ENCODE data around the gene PLEKHA5.
"Not testable (repeated sequence)": the region's sequence is repeated elsewhere in the genome, so short reads cannot be mapped to it uniquely, and the experiment has no call there.

PLEKHA5 gene

DNA sequence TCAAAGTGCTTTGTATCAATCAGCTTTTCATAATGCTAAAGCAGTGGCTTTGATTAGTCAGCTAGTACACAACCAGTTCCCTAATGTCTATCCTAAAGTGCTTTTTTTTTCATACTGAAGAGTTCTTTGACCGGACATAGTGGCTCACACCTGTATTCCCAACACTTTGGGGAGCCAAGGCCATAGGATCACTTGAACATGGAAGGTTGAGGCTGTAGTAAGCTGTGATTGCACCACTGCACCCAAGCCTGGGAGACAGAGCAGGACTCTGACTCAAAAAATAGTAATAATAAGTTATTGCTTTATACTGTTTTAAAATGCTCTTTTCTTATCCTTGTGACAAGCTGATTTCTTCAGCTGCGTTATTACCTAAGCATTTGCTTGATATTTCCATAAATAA is 155.1 kb downstream of the PLEKHA5 start:
- no peak for DNase-seq (ENCODE audit: low read depth)

DNA sequence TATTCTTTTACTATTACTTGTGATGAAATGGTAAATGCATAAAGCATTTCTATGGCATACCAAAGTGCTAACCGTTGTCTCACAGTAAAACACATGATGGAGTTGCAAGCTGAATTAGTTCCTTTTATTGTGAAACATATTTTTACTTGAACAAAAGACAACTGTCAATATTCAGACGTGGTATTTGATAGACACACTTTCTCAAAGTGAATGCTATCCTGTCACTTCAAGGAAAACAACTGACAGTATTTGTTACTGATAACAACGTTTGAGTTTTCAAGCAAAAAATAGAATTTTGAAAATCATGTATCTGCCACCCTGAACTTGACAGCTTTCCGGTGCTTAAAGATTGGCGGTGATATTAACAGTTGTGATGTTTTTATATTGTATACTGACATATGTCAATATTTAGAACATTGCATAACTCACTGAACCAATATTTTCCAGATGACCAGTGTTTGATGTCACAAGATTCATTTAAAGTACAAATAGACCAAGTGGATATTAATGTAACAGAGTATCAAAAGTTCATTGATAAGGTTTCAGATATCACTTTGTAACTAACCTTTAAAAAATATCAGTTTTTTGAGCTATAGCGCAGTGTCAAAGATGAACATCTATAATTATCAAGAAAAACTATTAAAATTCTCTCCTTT is 156.4 kb downstream of the PLEKHA5 start:
- no peak for DNase-seq (ENCODE audit: low read depth)

DNA sequence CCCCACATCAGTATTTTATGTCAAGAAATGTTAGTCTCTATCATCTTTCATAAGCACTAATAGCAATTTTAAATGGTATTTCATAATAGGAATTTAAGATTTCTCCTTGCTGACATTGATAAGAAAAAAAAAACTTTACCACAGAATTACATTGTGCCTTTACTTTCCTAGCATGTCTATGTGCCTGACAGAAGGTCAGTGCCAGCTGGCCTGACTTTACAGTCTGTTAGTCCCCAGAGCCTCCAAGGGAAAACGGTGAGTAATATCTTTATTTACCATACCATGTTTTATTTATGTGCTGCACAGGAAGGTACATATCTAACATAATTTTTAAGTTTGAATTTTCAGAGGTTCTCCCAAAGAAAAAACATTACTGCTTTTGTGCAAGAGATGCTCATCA is 157.8 kb downstream of the PLEKHA5 start:
- no peak for DNase-seq (ENCODE audit: low read depth)

DNA sequence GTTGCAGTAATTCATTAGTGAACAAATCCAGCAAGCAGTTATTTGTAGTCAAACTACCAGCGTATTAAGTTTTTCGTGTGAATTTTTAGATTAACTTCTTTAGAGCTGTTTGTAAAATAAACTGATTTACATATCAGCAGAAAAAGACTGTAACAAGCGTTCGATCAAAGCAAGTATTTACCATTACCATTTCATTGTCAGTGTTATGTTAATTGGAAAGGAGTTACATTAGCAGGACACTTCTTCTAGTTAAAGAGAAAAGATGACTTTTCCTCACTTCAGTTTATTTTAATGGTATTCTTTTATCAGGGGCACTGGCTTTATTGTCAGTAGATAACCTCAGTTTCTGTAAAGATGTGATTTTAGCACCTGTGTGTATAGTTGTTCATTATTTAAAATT is 158.6 kb downstream of the PLEKHA5 start:
- DNase-seq (ENCODE audit: low read depth) = no peak

DNA sequence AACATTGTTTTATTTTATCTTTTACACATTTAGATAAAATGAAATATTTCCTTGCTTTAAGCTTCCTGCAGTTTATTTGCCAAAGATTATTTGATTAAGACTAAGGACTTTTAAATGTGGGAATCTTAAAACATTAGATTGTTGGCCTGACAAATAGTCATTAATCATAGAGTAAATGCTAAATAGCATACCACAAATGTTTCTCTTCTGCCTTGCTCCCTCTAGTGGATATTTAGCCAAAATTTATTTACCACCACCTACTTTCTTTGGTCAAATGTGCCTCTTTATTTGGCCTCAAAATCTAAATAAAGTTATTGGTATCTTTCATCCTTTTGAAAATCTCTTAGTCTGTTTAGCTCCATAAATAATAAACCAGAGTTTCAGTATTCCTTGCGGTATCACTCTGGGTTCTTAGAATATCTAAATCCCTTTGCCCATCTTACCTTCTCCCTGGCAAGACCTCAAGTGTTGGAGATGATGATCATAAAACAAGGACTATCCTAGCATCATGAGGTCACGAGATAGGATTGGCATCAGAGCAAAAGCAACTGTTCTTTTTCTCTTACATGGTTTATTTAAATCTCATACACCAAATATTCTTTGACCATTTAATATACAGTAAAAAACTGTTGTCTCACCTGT is 159.2 kb downstream of the PLEKHA5 start:
- DNase-seq (ENCODE audit: low read depth) = peak; percentile 29

DNA sequence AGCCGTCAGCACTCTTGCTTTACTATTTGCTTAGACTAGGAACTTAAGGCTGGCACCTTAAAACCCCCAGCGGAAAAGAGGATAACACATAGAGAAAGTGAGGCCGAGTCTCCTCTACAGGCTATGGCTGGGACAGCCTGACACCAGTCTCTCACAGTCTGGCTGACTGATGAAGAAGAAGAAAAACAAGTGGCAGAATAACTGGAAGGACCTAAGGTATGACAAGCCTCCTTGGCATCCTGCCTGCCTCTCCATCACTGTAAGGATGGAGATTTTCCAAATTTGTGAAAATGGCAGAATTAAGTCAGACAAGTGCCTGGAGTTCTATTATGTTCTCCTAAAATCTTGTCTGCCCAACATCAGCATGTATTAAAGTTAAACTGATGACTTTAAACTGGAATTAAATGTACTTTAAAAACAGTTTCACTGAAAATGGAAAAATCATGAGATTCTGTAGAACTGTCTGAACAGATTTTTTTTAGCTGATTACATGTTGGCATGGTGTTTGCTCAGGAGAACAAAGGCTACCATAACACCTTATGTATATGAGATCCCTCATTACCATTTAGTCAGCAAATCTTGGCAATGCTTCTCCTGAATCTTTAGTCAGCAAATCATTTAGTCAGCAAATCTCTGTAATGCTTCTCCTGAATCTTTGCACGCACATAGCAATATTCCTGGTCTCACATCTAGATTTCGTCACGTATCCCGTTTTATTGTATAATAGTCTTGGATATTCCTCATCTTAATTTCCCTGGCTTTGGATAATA is 169.5 kb downstream of the PLEKHA5 start:
- DNase-seq (ENCODE audit: low read depth) = no peak

DNA sequence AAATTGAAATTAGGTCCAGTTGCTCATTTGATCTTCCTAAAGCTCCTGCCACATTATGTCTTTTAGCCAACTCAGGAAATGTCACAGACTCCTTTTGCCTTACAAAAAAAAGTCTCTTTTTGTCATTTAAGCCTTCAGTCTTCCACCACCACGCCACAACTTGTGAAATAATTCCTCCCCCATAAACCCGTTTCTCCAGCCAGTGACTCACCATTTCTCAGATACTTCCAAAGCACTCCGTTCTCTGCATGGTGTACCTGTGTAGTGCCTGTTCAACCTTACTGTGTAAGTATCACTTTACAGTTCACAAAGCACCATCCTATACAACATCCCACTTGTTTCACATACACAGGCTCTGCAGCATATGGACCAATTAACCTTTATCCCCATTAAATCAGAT is 170.2 kb downstream of the PLEKHA5 start:
- DNase-seq (ENCODE audit: low read depth) = no peak

DNA sequence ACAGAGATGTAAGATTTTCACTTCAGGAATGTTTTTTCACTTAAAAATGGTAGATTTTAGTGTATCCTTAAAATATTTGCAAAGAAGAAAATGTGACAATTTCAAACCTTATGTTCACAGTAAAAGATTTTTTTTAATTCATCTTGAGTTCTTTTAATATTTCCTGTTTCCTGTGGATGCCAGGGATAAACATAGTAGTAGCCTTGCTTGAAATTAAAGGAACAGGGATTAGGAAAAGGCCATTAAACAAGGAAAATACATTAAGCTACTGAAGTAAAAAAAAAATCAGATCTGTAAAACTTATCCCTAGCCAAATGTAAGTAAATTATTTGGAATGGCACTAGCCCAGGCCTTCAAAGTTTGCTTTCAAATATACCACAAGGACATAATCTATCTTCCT is 171.7 kb downstream of the PLEKHA5 start:
- no peak for DNase-seq (ENCODE audit: low read depth)

DNA sequence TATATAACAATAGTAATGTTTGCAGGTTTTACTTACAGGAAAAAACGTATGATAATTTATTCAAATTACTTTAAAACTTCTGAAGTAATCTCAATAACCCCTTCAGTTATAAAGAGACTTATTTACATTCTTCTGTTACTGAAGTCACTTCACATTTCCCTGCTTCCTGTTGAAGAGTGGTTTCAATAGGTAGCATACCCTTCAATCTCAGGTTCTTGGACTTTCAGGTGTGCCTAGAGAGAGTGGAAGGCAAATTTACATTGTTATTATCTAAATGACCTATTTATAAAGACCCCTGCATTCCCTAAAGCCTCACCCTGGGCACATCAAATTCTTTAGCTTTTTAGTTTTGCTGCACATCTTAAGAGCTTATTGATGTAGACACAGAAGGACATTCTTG is 172.2 kb downstream of the PLEKHA5 start:
- no peak for DNase-seq (ENCODE audit: low read depth)

DNA sequence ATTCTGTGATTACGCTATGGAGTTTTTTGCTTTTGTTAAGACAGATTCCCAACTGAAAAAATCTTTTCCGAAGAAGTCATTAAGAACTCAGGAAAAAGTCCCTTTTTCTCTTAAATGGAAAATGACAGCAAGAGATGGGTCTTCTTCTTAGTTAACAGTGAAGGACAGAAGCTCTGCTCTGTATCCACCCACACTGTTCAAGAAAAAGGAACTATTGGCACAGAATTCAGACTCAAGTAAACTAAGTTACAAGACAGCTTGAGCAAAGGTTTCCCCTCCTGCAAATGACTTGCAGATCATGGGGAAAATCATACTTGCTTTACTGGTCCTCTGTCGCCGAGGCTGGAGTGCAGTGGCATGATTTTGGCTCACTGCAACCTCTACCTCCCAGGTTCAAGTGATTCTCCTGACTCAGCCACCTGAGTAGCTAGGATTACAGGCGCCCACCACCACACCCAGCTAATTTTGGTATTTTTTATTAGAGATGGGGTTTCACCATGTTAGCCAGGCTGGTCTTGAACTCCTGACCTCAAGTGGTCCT is 172.6 kb downstream of the PLEKHA5 start:
- DNase-seq (ENCODE audit: low read depth) = no peak

DNA sequence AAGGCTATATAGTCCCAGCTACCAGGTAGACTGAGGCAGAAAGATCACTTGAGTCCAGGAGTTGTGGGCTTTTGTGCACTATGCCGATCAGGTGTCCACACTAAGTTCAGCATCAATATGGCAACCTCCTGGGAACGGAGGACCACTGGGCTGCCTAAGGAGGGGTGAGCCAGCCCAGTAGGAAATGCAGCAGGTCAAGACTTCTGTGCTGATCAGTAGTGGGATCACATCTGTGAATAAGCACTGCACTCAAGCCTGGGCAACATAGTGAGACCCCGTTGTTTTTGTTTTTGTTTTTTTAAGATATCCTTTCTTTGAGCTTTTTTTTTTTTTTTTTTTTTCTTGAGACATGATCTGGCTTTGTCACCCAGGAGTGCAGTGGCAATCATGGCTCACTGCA is 174.0 kb downstream of the PLEKHA5 start:
- no peak for DNase-seq (ENCODE audit: low read depth)

DNA sequence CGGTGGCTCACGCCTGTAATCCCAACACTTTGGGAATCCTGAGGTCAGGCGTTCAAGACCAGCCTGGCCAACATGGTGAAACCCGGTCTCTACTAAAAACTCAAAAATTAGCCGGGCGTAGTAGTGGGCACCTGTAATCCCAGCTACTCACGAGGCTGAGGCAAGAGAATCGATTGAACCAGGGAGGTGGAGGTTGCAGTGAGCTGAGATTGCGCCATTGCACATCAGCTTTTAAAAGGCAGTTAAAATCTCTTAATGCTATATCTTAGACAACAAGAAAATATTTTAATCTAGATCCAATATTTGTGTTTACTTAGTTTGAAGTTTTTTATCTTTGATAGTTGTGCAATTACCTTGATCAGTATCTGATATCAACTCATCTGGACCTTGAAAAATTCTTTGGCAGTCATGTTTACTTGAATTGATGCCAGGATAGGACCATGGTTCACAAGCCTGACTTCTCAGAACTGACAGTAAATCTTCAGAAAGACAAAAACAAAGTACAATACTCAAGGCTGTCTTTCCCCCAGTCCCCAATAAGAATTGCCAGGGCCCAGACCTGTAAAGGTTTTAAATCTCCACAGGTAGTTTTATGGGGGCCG is 174.7 kb downstream of the PLEKHA5 start:
- no peak for DNase-seq (ENCODE audit: low read depth)

DNA sequence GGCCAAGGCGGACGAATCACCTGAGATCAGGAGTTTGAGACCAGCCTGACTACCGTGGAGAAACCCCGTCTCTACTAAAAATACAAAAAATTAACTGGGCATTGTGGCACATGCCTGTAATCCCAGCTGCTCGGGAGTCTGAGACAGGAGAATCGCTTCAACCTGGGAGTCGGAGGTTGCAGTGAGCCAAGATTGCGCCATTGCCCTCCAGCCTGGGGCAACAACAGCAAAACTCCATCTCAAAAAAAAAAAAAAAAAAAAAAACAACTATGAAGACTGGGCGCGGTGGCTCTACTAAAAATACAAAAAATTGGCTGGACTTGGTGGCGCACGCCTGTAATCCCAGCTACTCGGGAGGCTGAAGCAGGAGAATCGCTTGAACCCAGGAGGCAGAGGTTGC is 176.1 kb downstream of the PLEKHA5 start:
- DNase-seq (ENCODE audit: low read depth) = not testable (repeated sequence)

DNA sequence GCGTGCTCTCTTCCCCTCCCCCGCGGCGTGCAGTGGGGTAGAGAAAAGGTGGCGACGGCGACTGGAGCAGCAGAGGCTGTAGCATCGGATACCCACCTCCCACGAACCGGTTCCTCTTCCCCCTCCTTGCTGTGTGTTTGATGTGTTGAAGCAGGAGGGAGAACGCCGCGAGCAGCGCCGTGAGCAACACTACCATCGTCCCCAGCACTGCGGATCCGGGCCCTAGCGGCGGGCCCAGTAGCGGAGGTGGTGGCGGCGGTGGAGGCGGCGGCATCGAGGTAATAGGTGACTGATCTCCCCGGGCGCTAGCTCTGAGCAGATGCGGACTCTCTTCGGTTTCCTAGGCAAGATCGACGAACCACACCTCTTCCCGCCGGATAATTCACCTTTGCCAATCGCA is 176.8 kb downstream of the PLEKHA5 start:
- DNase-seq (ENCODE audit: low read depth) = no peak

DNA sequence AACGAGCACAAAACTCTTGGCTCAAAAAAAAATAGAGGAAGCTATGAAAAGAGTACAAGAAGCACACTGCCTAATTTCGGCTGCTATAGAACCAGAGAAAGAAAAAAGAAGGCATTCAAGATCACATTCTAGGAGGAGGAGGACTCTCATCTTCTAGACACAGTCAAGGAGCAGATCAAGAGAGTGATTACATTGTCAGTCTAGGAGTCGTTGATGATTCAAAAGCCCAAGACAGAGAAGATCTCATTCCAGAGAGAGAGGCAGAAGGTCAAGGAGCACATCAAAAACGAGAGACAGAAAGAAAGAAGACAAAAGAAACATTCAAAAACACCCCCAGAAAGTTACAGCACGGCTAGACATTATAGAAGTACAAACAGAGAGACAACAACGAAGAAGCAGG is 177.9 kb downstream of the PLEKHA5 start:
- DNase-seq (ENCODE audit: low read depth) = no peak

DNA sequence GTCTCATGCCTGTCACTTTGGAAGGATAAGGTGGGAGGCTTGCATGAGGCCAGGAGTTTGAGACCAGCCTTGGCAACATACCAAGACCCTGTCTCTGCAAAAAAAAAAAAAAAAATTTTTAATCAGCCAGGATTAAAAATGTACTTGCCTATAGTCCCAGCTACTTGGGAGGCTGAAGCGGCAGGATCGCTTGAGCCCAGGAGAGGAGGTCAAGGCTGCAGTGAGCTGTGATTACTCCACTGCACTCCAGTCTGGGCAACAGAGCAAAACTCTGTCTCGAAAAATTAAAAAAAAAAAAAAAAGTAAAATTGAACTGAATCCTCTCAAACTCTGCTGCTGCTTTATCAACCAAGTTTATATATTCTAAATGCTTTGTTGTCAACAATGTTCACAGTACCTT is 181.6 kb downstream of the PLEKHA5 start:
- no peak for DNase-seq (ENCODE audit: low read depth)

DNA sequence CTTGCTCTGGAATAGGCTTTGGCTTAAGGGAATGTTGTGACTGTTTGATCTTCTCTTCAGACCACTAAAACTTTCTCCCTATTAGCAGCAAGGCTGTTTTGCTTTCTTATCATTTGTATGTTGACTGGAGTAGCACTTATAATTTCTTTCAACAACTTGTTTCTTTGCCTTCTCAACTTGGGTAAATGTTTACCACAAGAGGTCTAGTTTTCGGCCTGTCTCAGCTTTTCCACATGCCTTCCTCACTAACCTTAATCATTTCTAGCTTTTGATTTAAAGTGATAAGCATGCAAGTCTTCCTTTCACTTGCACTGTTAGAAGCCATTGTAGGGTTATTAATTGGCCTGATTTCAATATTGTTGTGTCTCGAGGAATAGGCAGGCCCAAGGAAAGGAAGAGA is 183.1 kb downstream of the PLEKHA5 start:
- DNase-seq (ENCODE audit: low read depth) = no peak

DNA sequence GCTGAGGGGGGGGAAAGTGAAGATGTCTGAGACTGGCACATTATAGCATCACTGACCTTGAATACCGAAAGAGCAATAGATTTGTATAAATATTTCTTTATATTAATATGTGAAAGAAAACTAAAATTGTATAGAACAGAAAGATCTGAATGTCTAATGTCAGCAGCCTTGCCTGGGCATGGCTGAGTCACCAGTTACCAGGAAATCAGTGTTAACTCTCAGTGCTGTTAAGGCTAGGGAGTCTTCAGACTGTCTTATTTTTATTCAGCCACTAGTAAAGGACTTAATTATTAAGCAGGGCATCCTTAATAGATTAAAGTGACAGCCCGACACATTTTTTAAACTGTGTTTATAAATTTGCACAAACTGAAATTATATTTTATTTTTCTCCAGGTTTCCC is 186.9 kb downstream of the PLEKHA5 start:
- DNase-seq (ENCODE audit: low read depth) = no peak

DNA sequence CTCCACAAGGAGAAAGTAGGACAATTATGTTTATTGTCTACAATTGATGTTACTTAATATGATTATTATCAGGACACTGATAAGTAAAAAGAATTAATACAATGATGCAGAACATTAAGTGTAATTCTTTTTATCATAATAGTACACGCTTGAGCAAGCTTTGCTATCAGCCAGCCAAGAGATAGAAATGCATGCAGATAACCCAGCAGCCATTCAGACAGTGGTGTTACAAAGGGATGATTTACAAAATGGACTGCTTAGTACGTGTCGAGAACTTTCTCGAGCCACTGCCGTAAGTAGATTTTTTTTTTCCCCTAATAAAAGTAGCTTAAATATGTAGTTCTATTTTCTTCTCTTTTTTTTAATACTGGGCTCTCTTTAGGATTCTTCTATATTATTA is 192.8 kb downstream of the PLEKHA5 start:
- no peak for DNase-seq (ENCODE audit: low read depth)

DNA sequence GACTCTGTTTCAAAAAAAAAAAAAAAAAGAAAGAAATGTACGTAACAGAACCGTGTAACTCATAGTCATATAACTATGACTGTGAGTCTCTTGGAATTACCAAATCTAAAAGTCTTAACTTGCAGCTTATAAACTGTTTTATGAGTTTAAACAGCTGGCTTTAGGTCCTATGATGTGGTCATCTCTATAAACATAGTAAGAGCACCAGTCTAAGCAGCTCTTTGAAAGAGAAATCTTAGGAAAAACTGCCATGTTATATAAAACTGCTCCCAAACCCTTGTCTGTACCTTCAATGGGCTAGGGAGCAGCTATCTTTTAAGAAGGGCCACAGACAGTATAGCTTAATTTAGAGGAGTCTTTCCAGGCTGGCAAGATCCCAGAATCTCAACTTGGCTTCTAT is 194.3 kb downstream of the PLEKHA5 start:
- DNase-seq (ENCODE audit: low read depth) = no peak

DNA sequence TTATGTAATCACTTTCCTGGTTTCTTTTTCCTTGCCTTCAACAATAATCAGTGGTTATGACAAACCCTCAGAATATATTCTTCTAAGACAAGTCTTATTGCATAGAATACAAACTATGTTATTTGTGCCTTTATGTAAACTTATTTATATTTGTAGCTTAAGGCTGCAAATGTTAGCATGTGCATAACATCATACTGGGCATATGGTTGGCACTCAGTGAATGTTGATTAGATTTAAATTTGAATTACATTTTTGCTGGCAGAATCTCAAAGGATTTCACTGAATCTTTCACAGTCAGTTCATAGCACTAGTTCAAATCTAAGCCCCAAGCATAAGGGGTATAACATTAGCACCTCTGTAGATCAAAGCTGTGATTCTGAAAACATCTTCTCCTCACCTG is 196.6 kb downstream of the PLEKHA5 start:
- DNase-seq (ENCODE audit: low read depth) = no peak

DNA sequence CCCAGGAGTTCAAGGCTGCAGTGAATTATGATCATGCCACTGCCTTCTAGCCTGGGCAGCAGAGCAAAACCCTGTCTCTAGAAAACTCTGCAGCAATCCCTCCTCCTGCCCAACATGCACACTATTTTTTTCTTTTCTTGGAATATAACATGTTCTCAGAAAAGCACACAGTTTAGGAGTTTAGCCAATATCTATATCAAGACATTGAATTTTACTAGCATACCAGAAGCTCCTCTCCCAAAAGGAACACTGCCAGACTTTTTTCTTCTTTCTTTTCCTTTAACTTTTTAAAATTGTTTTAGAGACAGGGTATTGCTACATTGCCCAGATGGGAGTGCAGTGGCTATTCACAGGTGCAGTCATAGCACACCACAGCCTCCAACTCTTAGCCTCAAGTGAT is 202.7 kb downstream of the PLEKHA5 start:
- no peak for DNase-seq (ENCODE audit: low read depth)

DNA sequence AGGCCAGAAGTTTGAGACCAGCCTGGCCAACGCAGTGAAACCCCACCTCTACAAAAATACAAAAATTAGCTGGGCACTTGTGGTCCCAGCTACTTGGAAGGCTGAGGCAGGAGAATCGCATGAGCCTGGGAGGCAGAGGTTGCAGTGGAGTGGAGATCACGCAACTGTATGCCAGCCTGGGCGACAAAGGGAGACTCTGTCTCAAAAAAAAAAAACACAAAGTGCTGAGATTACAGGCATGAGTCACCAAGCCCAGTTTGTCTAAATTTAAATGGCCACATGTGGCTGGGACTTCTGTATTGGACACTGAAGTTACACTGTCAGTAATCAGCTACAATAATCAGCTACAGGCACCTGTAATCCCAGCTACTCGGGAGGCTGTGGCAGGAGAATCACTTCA is 208.9 kb downstream of the PLEKHA5 start:
- DNase-seq (ENCODE audit: low read depth) = no peak
